Thoracic aorta (tissue), 2 donors: ENCODE results near the gene SMARCE1. TPM values are rescaled to one million over a fixed set of nuclear protein-coding genes. Genes with fewer than 3 reads are reported as not detected.

ENCODE experiments used
- ATAC-seq: fragments of 150-250 bp; one replicate; pipeline ENCODE4 v1.8.0; 2017; ENCODE audit warnings: low read depth; ENCODE audit not compliant: insufficient number of reproducible peaks, low FRiP score
- DNase-seq: peaks from one replicate; pipeline ENCODE4 v3.0.0-alpha.2; 2020; ENCODE audit warnings: low spot score
- H3K27ac ChIP-seq, 2 donors: fragments of 200-600 bp; sonication (generic); 1 replicate in 1 of 2; 2 replicates in 1 of 2; pipeline ENCODE4 v1.5.1; 2016; ENCODE audit warnings: mild to moderate bottlenecking in 2 of 2, moderate library complexity in 2 of 2
- H3K27me3 ChIP-seq: fragments of 200-600 bp; sonication (generic); replicated peaks from 2 replicates; pipeline ENCODE4 v1.6.0; 2016; ENCODE audit warnings: mild to moderate bottlenecking; ENCODE audit not compliant: insufficient read depth
- H3K36me3 ChIP-seq: fragments of 200-600 bp; sonication (generic); one replicate; pipeline ENCODE4 v1.5.1; 2016
- H3K4me1 ChIP-seq, 2 donors: fragments of 200-600 bp; sonication (generic); 1 replicate in 1 of 2; 2 replicates in 1 of 2; pipeline versions ENCODE4 v1.5.1 to v1.6.0; 2016; ENCODE audit warnings: low read depth in 2 of 2, mild to moderate bottlenecking in 1 of 2; ENCODE audit not compliant: control insufficient read depth in 1 of 2
- H3K4me3 ChIP-seq: fragments of 200-600 bp; sonication (generic); 2 replicates; pipeline ENCODE4 v1.5.1; 2016; ENCODE audit warnings: mild to moderate bottlenecking
- H3K9me3 ChIP-seq: fragments of 200-600 bp; sonication (generic); 2 replicates; pipeline ENCODE4 v1.5.1; 2016
- CTCF ChIP-seq: fragments of 200-600 bp; sonication (generic); IDR thresholded peaks from one replicate; pipeline ENCODE4 v1.5.1; 2019; ENCODE audit warnings: antibody characterized with exemption
- total RNA-seq, 2 donors: library from RNA; depleted of rRNA; stranded (reverse); fragments of >200 nt; gene quantifications; one replicate each; pipeline versions ENCODE4 v1.1.0 to v1.2.3, GENCODE V29; 2016

Gene SMARCE1
- total RNA-seq, 2 donors from 2014 or later: 55.9 to 84.3 TPM

GRCh38 chr17:40663252-40663651, 15.6 kb upstream of the SMARCE1 start:
- DNase-seq: no peak
- H3K4me3 ChIP-seq: no peak overlapping the region

GRCh38 chr17:40659911-40660310, 12.3 kb upstream of the SMARCE1 start:
- DNase-seq: no peak
- ATAC-seq: no peak
- Histone ChIP-seq H3K27ac (no peak overlapping the region), H3K4me1 (no peaks in the 10 kb centered on the region), H3K27me3 (no peaks in the 10 kb centered on the region), H3K36me3 (no peaks in the 10 kb centered on the region), H3K4me3 (no peak overlapping the region), H3K9me3 (no peaks in the 10 kb centered on the region)
- TF ChIP-seq CTCF: no peak

More at GRCh38 chr17:40663252-40663651, 15.6 kb upstream of the SMARCE1 start:
- Histone ChIP-seq H3K4me1 (no peaks in the 10 kb centered on the region), H3K27me3 (no peaks in the 10 kb centered on the region), H3K9me3 (no peaks in the 10 kb centered on the region), H3K27ac (no peak overlapping the region), H3K36me3 (no peaks in the 10 kb centered on the region)
- no peak for ATAC-seq
- no peak for TF ChIP-seq CTCF

- TF ChIP-seq CTCF: no peak
- no peak overlapping the region for H3K4me3 ChIP-seq
- ATAC-seq: no peak
These were observed 10.8 kb upstream of the SMARCE1 start for GRCh38 chr17:40658396-40658795.

GRCh38 chr17:40651939-40652338, 4.3 kb upstream of the SMARCE1 start:
- no peak for TF ChIP-seq CTCF
- no peak for DNase-seq
- no peak overlapping the region for H3K4me3 ChIP-seq
- no peaks in the 10 kb centered on the region for H3K9me3 ChIP-seq
- H3K4me1 ChIP-seq: peaks cover 0 to 10% of the 10 kb centered on the region in 2 donors
- H3K27ac ChIP-seq: no peak overlapping the region
- H3K27me3 ChIP-seq: no peaks in the 10 kb centered on the region
- no peak for ATAC-seq
- H3K36me3 ChIP-seq: no peaks in the 10 kb centered on the region

More at GRCh38 chr17:40658396-40658795, 10.8 kb upstream of the SMARCE1 start:
- no peak for DNase-seq
- no peak overlapping the region for H3K27ac ChIP-seq
- H3K9me3 ChIP-seq: no peaks in the 10 kb centered on the region
- no peaks in the 10 kb centered on the region for H3K36me3 ChIP-seq
- no peaks in the 10 kb centered on the region for H3K27me3 ChIP-seq
- no peaks in the 10 kb centered on the region for H3K4me1 ChIP-seq

GRCh38 chr17:40648384-40648968, 858 bp upstream of the SMARCE1 start:
- H3K36me3 ChIP-seq: no peaks in the 10 kb centered on the region
- no peak for TF ChIP-seq CTCF
- H3K4me1 ChIP-seq: peaks cover 14 to 32% of the 10 kb centered on the region in 2 donors
- H3K4me3 ChIP-seq: peak overlapping the region; percentile 92
- ATAC-seq (peak; percentile 31), DNase-seq (no peak)
- no peaks in the 10 kb centered on the region for H3K9me3 ChIP-seq
- no peaks in the 10 kb centered on the region for H3K27me3 ChIP-seq
- H3K27ac ChIP-seq: peak overlapping the region; percentile 99
